ENCODE results near the gene MCUB.

The MCUB gene

DNA sequence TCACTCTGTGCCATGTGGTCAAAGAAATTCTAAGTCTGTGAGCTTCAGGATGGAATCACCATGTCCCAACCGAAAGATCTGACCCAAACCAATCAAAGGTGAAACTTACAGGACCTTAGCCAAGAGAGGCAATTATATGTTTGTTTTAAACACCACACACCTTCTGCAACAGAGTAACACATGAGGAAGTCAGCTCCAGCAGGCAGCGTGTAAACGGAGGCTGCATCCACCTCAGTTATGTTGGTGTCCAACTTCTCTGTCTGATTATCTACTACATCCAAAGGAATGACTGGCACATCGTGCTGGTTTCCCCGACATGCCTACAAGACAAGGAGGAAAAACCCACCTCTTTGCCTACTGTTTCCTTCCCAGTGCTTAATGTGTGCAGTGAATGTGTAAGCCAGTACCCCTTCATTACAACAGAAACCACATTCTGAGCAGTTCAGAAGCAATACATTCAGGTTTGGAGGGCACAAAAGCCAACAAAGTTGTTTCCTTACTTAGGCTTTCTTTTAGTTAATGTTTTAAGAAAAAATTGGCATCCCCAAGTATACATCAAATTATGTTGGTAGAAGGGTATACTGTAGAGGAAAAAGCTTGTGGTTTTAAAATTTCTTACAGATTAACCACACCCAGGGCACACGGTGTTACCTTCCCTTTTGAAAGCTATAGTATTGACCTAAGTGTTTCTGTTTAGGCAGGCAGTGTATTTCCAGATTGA lies 130.8 kb downstream of the MCUB start:
- no peak for DNase-seq

DNA sequence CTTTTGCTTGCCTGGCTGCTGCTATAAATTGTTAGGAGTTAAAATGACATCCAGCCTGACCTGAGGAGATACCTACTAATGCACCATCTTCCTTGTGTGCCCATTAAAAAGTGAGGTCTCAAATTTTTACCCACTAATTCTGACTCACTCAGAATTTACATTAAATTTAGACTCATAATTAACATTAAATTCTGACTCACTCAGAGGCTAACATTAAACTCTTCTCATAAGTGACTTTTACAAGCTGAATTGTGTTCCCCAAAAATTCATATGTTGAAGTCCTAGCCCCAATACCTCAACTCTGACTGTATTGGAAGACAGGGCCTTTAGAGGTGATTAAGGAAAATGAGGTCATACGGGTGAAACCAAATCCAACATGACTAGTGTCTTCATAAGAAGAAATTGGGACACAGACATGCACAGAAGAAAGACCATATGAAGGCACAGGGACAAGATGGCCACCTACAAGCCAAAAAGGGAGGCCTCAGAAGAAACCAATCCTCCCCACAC lies 131.4 kb downstream of the MCUB start:
- DNase-seq, result no peak

GRCh38 chr4:109698656-109699055 lies 138.6 kb downstream of the MCUB start:
- no peak for DNase-seq

DNA sequence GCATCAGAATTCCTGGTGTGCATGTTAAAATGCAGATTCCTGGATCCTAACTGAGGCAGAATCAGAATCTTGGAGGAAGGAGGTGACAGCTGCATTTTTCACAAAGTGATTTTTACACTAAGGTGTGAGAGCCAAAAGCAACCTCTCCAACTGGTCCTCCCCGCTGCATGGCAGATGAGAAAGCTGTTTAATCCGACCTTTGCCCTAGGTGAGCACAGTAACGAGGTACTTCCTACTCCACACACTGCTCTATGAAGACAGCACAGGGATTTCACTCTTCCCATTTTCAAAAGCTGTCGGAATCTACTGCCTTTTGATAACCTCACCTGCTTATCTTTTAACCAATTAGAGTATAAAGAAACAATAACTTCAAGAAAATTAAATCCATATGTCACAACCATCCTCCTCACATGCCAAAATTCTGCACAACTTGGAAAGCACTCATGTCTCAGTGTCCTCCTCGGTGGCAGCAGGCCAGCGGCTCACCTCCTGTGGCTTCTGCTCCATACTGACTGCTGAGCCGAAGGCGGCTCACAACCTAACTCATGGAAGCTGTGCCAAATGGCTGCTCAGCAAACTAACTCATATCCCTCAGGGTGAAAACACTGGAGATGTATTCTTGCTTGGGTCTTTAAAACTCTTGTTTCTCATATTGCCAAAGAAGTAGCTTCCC lies 139.6 kb downstream of the MCUB start:
- DNase-seq, result no peak

- no peak for DNase-seq
Measured at GRCh38 chr4:109701566-109702410, 141.7 kb downstream of the MCUB start.

DNA sequence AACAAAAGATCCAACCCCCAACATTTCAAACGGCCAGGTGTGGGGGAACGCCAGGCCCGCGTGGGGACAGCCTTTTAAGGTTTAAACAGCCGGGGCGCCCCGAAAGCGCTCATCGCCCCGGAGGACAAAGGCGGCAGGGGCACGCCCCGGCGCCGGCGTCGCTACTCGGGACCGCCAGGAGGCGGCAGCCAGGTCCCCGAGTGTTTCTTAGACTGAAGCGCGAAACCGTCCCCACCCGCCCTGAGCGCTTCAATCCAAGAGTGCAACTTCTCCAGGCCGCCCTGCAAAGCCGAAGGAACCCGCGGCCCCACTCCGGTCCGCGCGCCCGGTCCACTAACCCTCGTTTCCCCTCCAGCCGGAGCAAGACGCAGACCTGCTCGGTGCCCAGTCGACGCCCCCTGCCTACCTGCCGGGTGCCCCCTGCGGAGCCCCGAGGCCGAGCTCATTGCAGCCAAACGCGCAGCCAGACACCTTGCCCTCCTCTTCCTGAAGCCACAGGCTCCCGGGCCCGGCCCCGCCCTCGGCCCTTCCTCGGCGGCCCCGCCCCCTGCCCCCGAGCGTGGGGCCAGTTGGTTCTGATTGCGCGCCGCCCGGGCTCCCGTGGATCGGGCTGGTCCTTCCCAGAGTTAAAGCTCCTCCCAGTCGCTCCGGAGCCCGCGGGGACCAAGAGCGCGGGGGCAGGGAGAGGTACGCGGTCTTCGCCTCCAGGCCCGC lies 143.1 kb downstream of the MCUB start, which contains the start of gene CASP6:
Gene CASP6 (minus strand): TSS at position 496 of the 714 bp plus-strand sequence. CDS start 50 bp downstream, at position 446.
- DNase-seq, result peak; percentile 71

- DNase-seq, result no peak
Measured at GRCh38 chr4:109703664-109704361, 143.8 kb downstream of the MCUB start.

DNA sequence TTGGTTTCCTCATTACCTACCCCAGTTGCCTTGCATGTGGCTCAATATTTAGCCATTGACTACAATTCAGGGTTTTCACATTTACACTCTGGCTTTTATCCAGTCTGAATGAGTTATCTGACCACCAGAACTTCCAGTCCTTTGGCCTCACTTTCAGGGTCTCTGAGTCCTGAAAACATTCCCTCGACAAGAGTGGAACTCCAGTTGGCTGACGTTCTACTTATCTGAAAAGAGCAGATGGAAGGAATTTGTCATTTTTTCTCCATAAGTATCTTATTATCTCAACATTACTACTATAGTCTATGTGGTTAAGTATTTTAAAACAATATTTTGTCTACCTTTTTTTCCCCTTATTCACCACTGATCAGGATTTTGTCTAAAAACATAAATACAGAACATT lies 148.4 kb downstream of the MCUB start:
- no peak for DNase-seq

GRCh38 chr4:109708990-109709389 lies 148.9 kb downstream of the MCUB start:
- no peak for DNase-seq

- DNase-seq, result no peak
Measured at GRCh38 chr4:109713500-109713899, 153.5 kb downstream of the MCUB start.

- no peak for DNase-seq
Measured at GRCh38 chr4:109718759-109719158, 158.7 kb downstream of the MCUB start.

- DNase-seq, result no peak
Measured at GRCh38 chr4:109719604-109720003, 159.6 kb downstream of the MCUB start.

DNA sequence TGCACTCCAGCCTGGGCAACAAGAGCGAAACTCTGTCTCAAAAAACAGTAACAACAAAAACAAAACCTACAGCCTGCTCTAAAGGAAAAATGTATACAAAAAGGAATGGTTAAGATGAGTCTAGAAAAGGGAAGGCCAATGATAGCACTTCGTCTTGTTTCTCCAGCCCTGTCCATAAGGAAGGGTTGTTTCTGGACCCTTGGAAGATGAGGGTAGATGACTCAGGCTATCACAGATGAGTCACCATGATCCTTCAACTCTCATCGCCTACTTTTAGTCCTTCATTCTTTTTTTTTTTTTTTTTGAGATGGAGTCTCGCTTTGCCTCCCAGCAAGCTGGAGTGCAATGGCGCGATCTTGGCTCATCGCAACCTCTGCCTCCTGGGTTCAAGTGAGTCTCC lies 161.0 kb downstream of the MCUB start:
- no peak for DNase-seq

DNA sequence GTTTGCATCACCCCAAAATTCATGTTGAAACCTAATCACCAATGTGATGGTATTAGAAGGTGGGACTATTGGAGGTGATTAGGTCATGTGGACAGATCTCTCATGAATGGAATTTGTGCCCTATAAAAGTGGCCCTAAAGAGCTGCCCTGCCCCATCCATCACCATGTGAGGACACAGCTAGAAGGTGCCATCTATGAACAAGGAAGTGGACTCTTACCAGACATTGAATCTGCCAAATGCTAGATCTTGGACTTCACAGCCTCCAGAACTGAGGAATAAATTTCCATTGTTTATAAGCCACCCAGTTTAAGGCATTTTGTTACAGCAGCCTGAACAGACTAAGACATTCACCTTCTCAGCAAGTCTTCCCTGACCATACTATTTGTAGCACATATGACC lies 162.3 kb downstream of the MCUB start:
- DNase-seq, result no peak

DNA sequence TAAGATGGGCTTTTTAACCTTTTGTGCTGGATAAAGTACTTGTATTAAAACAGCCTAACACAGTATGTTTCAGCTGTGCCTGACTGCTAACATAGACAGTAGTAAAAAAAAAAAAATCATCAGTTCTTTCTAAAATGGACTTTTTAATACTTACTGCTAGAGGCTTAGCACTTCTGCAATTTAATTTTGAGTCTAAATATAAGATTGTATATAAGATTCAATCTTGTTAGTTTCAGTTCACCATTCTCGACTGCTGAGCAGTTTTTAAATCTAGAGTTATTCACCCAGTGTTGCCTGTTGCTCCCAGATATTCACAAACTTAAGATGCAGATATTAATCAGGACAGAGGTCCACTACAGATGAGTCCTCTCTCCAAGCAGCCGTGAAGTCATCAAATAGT lies 163.1 kb downstream of the MCUB start:
- DNase-seq, result no peak

GRCh38 chr4:109728385-109728784 lies 168.3 kb downstream of the MCUB start:
- no peak for DNase-seq

- DNase-seq, result no peak
Measured at GRCh38 chr4:109729117-109729717, 169.2 kb downstream of the MCUB start.

DNA sequence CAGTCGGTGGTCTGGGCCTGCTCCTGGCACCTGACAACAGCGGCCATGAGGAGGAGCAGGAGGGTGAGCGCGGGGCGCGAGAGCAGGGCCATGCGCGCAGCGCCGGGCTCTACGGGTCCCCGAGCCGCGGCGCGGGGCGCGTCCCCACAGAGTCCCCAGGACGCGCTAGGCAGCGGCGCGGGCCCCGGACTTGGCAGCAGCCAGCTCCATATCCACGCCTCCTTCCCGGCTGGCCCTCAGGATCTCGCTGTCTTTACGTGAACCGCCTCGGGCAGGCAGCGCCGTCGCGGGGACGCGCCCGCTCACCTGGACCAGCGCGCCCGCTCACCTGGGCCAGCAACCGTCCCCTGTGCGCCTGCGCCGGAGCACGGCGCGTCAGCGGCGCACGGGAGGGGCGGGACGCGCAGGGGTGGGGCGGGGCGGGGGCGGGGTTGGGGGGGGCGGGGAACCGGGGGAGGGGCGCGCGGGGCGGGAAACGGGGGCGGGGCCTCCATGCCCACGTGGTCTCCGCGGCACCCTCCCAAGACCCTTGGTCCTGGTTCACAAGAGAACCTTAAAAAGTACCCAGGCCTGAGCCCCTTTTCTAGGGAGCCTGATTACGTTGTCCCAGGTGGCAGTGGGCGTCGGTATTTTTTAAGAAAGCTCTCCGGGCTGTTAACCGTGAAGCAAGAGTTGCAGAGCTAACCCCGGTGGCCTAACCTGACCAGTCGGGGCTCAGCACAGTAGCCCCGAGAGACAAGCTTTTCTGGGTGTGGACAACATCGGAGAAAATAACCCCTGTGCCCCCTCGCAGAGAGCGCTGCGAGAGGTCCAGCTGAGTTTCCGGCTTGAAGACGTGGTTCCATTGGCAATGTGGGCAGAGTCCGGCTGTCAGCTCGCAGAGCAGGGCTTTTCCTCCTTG lies 169.9 kb downstream of the MCUB start, which contains the start of gene PLA2G12A:
Gene PLA2G12A (minus strand): TSS at position 353 of the 901 bp plus-strand sequence. CDS start 261 bp downstream, at position 92.
- peak; percentile 74 for DNase-seq

GRCh38 chr4:109730619-109731545 lies 170.8 kb downstream of the MCUB start:
- DNase-seq, result no peak
